Fibroblast of lung (primary cell): ENCODE results near the gene CLDN14. TPM values are rescaled to one million over a fixed set of nuclear protein-coding genes. Genes with fewer than 3 reads are reported as not detected.

Source experiments
- DNase-seq, 2 donors: peaks; one replicate each; pipeline versions ENCODE4 v3.0.0 to v3.0.0-alpha.2; 2010; ENCODE audit warnings: low read depth in 2 of 2
- H2AFZ ChIP-seq: 2 replicates; pipeline ENCODE4 v1.5.1; 2012; ENCODE audit warnings: low read length, control low read depth, inconsistent platforms
- H3K27ac ChIP-seq: 2 replicates; pipeline ENCODE4 v1.5.1; 2011; ENCODE audit warnings: low read length, control low read depth; ENCODE audit not compliant: insufficient read depth
- H3K27me3 ChIP-seq: 2 replicates; pipeline ENCODE4 v1.5.1; 2011; ENCODE audit warnings: mild to moderate bottlenecking, low read length; ENCODE audit not compliant: control insufficient read depth, insufficient read depth
- H3K36me3 ChIP-seq: 2 replicates; pipeline ENCODE4 v1.5.1; 2011; ENCODE audit warnings: low read length; ENCODE audit not compliant: control insufficient read depth, insufficient read depth
- H3K4me1 ChIP-seq: 2 replicates; pipeline ENCODE4 v1.5.1; 2011; ENCODE audit warnings: low read length; ENCODE audit not compliant: control insufficient read depth, insufficient read depth; ENCODE audit errors: extremely low read depth
- H3K4me2 ChIP-seq: 2 replicates; pipeline ENCODE4 v1.5.1; 2011; ENCODE audit warnings: low read length, control low read depth; ENCODE audit not compliant: insufficient read depth; ENCODE audit errors: extremely low read depth
- H3K4me3 ChIP-seq, 4 experiments: fragments of 200-600 bp in 1 of 4; sonication (generic) in 1 of 4; replicated peaks in 1 of 4; 2 replicates each; pipeline ENCODE4 v1.5.1; 2011 to 2016; ENCODE audit warnings: low read length in 4 of 4, low read depth in 3 of 4, mild to moderate bottlenecking in 3 of 4, control low read depth in 2 of 4, inconsistent platforms in 1 of 4, mixed read lengths in 1 of 4; ENCODE audit not compliant: insufficient read depth in 1 of 4; ENCODE audit errors: control extremely low read depth in 1 of 4
- H3K79me2 ChIP-seq: 2 replicates; pipeline ENCODE4 v1.5.1; 2012; ENCODE audit warnings: mild to moderate bottlenecking, low read length, inconsistent platforms; ENCODE audit not compliant: control insufficient read depth, insufficient read depth
- H3K9ac ChIP-seq: 2 replicates; pipeline ENCODE4 v1.5.1; 2011; ENCODE audit warnings: mild to moderate bottlenecking, low read length, control low read depth; ENCODE audit not compliant: insufficient read depth
- H3K9me3 ChIP-seq: 2 replicates; pipeline ENCODE4 v1.5.1; 2012; ENCODE audit warnings: low read depth, low read length; ENCODE audit not compliant: control insufficient read depth, insufficient read depth
- H4K20me1 ChIP-seq: 2 replicates; pipeline ENCODE4 v1.5.1; 2011; ENCODE audit warnings: low read length; ENCODE audit not compliant: control insufficient read depth, insufficient read depth; ENCODE audit errors: extremely low read depth
- CTCF ChIP-seq, 2 donors: IDR thresholded peaks in 1 of 2; conservative IDR thresholded peaks in 1 of 2; 1 replicate in 1 of 2; 2 replicates in 1 of 2; pipeline ENCODE4 v1.5.1; 2011 to 2012; ENCODE audit warnings: low read length in 2 of 2, control low read depth in 1 of 2, inconsistent platforms in 1 of 2, low read depth in 1 of 2, mild to moderate bottlenecking in 1 of 2
- EZH2 ChIP-seq: IDR thresholded peaks from 2 replicates; pipeline ENCODE4 v1.5.1; 2012; ENCODE audit warnings: low read length, control low read depth, mild to moderate bottlenecking; ENCODE audit errors: missing control alignments
- polyA plus RNA-seq, 2 donors: library from polyadenylated mRNA; depleted of rRNA in 1 of 2; stranded (reverse) in 1 of 2; unstranded in 1 of 2; fragments of >200 nt; gene quantifications; 2 replicates each; pipeline ENCODE4 v1.2.1, GENCODE V29; 2011 to 2012; ENCODE audit warnings: missing spikeins in 1 of 2
- total RNA-seq: library from RNA; depleted of rRNA; stranded (reverse); fragments of >200 nt; gene quantifications from 2 replicates; pipeline ENCODE4 v1.2.1, GENCODE V29; 2014

Gene CLDN14
- total and polyA plus RNA-seq, 2 donors (not counting 1 experiment from before 2014, with no cell fraction given): not detected

- H2AFZ ChIP-seq: no peak overlapping the region
- H3K27me3 ChIP-seq: peaks cover 16% of the 10 kb centered on the region
- no peaks in the 10 kb centered on the region for H3K4me1 ChIP-seq
- no peak overlapping the region for H3K27ac ChIP-seq
- TF ChIP-seq CTCF (conservative IDR thresholded peaks at IDR 0.05 in 1 of 2, IDR thresholded peaks at IDR 0.05 in 1 of 2; ENCODE audit: low read depth in 1 of 2, low read length in 2 of 2) (no peak), EZH2 (no peak)
- DNase-seq: no peak
- no peak overlapping the region for H3K9ac ChIP-seq
- no peak overlapping the region for H3K4me2 ChIP-seq
- H4K20me1 ChIP-seq: peaks cover 2% of the 10 kb centered on the region
- H3K79me2 ChIP-seq: no peaks in the 10 kb centered on the region
- no peak overlapping the region for H3K4me3 ChIP-seq
- H3K36me3 ChIP-seq: no peaks in the 10 kb centered on the region
- no peaks in the 10 kb centered on the region for H3K9me3 ChIP-seq
Observed at GRCh38 chr21:36526104-36526503, 46.2 kb upstream of the CLDN14 start.

GRCh38 chr21:36524477-36524876, 44.6 kb upstream of the CLDN14 start:
- peaks cover 16% of the 10 kb centered on the region for H3K27me3 ChIP-seq
- H3K79me2 ChIP-seq: no peaks in the 10 kb centered on the region
- no peak overlapping the region for H2AFZ ChIP-seq
- H3K9me3 ChIP-seq: no peaks in the 10 kb centered on the region
- no peak for DNase-seq
- no peaks in the 10 kb centered on the region for H3K4me1 ChIP-seq
- TF ChIP-seq CTCF (conservative IDR thresholded peaks at IDR 0.05 in 1 of 2, IDR thresholded peaks at IDR 0.05 in 1 of 2; ENCODE audit: low read depth in 1 of 2, low read length in 2 of 2) (no peak), EZH2 (no peak)
- H3K27ac ChIP-seq: no peak overlapping the region
- no peak overlapping the region for H3K4me3 ChIP-seq
- no peak overlapping the region for H3K9ac ChIP-seq
- no peaks in the 10 kb centered on the region for H3K36me3 ChIP-seq
- no peak overlapping the region for H3K4me2 ChIP-seq
- H4K20me1 ChIP-seq: peaks cover 2% of the 10 kb centered on the region

GRCh38 chr21:36522219-36522808, 42.4 kb upstream of the CLDN14 start:
- H3K9ac ChIP-seq: no peak overlapping the region
- H3K27ac ChIP-seq: no peak overlapping the region
- no peak for TF ChIP-seq EZH2
- no peak for TF ChIP-seq CTCF (conservative IDR thresholded peaks at IDR 0.05 in 1 of 2, IDR thresholded peaks at IDR 0.05 in 1 of 2; ENCODE audit: low read depth in 1 of 2, low read length in 2 of 2)
- no peak overlapping the region for H3K4me3 ChIP-seq
- peaks cover 2% of the 10 kb centered on the region for H4K20me1 ChIP-seq
- H3K4me2 ChIP-seq: no peak overlapping the region
- H3K27me3 ChIP-seq: peaks cover 5% of the 10 kb centered on the region
- no peaks in the 10 kb centered on the region for H3K4me1 ChIP-seq
- H2AFZ ChIP-seq: no peak overlapping the region
- DNase-seq: no peak
- no peaks in the 10 kb centered on the region for H3K36me3 ChIP-seq
- no peaks in the 10 kb centered on the region for H3K79me2 ChIP-seq
- H3K9me3 ChIP-seq: no peaks in the 10 kb centered on the region
